ENCODE results near the gene GSTA4. TPM values are rescaled to one million over a fixed set of nuclear protein-coding genes. Genes with fewer than 3 reads are reported as not detected.

GSTA4 gene
- total RNA-seq, 1 experiment from 2014 or later = 30.8 TPM

- H3K4me1 ChIP-seq (ENCODE audit: insufficient read depth, low read length, poor library complexity, severe bottlenecking) = peaks cover 14% of the 10 kb centered on the region
- H3K4me3 ChIP-seq (ENCODE audit: low read depth, low read length, poor library complexity, severe bottlenecking) = no peak overlapping the region
- no TSS peak for BruUV-seq (replicated peaks)
- TF ChIP-seq EZH2 (IDR thresholded peaks at IDR 0.05; ENCODE audit: borderline replicate concordance, low read depth, low read length, poor library complexity, severe bottlenecking) (no peak), CTCF (conservative IDR thresholded peaks at IDR 0.05; ENCODE audit: low read depth, low read length) (no peak)
- CTCF ChIA-PET = no interaction called here
- POLR2A ChIA-PET (ENCODE audit: low non-redundant PET) = no interaction called here
- no peaks in the 10 kb centered on the region for H3K9me3 ChIP-seq (ENCODE audit: low read depth, low read length, poor library complexity, severe bottlenecking)
- DNase-seq (ENCODE audit: low spot score) = no peak
- no peaks in the 10 kb centered on the region for H3K27me3 ChIP-seq (replicated peaks; ENCODE audit: insufficient read depth, low read depth, low read length, poor library complexity)
- intact Hi-C loops (cut with micrococcal nuclease; ENCODE audit: unreplicated experiment) = no loop called here
- H3K36me3 ChIP-seq (ENCODE audit: insufficient read depth, low read length, poor library complexity, severe bottlenecking) = no peaks in the 10 kb centered on the region
- no peak overlapping the region for H3K27ac ChIP-seq (ENCODE audit: low read depth, low read length, poor library complexity, severe bottlenecking)
Measured at GRCh38 chr6:53038596-53038995, 43.5 kb upstream of the GSTA4 start.

- Histone ChIP-seq H3K27me3 (replicated peaks; ENCODE audit: insufficient read depth, low read depth, low read length, poor library complexity) (no peaks in the 10 kb centered on the region), H3K9me3 (ENCODE audit: low read depth, low read length, poor library complexity, severe bottlenecking) (no peaks in the 10 kb centered on the region), H3K36me3 (ENCODE audit: insufficient read depth, low read length, poor library complexity, severe bottlenecking) (no peaks in the 10 kb centered on the region), H3K4me1 (ENCODE audit: insufficient read depth, low read length, poor library complexity, severe bottlenecking) (peaks cover 9% of the 10 kb centered on the region), H3K27ac (ENCODE audit: low read depth, low read length, poor library complexity, severe bottlenecking) (no peak overlapping the region), H3K4me3 (ENCODE audit: low read depth, low read length, poor library complexity, severe bottlenecking) (no peak overlapping the region)
- intact Hi-C loops (cut with micrococcal nuclease; ENCODE audit: unreplicated experiment) = no loop called here
- POLR2A ChIA-PET (ENCODE audit: low non-redundant PET) = no interaction called here
- TF ChIP-seq EZH2 (IDR thresholded peaks at IDR 0.05; ENCODE audit: borderline replicate concordance, low read depth, low read length, poor library complexity, severe bottlenecking) = no peak
- TF ChIP-seq CTCF (conservative IDR thresholded peaks at IDR 0.05; ENCODE audit: low read depth, low read length) = no peak
- BruUV-seq (replicated peaks) = no TSS peak
- no peak for DNase-seq (ENCODE audit: low spot score)
- CTCF ChIA-PET = no interaction called here
Measured at GRCh38 chr6:53038141-53038540, 43.1 kb upstream of the GSTA4 start.

- TF ChIP-seq CTCF (conservative IDR thresholded peaks at IDR 0.05; ENCODE audit: low read depth, low read length) = no peak
- TF ChIP-seq EZH2 (IDR thresholded peaks at IDR 0.05; ENCODE audit: borderline replicate concordance, low read depth, low read length, poor library complexity, severe bottlenecking) = no peak
- H3K4me3 ChIP-seq (ENCODE audit: low read depth, low read length, poor library complexity, severe bottlenecking) = no peak overlapping the region
- ChIA-PET POLR2A (ENCODE audit: low non-redundant PET) (no interaction called here), CTCF (no interaction called here)
- H3K9me3 ChIP-seq (ENCODE audit: low read depth, low read length, poor library complexity, severe bottlenecking) = no peaks in the 10 kb centered on the region
- no peaks in the 10 kb centered on the region for H3K27me3 ChIP-seq (replicated peaks; ENCODE audit: insufficient read depth, low read depth, low read length, poor library complexity)
- no peak overlapping the region for H3K27ac ChIP-seq (ENCODE audit: low read depth, low read length, poor library complexity, severe bottlenecking)
- intact Hi-C loops (cut with micrococcal nuclease; ENCODE audit: unreplicated experiment) = no loop called here
- H3K36me3 ChIP-seq (ENCODE audit: insufficient read depth, low read length, poor library complexity, severe bottlenecking) = peaks cover 7% of the 10 kb centered on the region
- DNase-seq (ENCODE audit: low spot score) = no peak
- no peaks in the 10 kb centered on the region for H3K4me1 ChIP-seq (ENCODE audit: insufficient read depth, low read length, poor library complexity, severe bottlenecking)
- no TSS peak for BruUV-seq (replicated peaks)
Measured at GRCh38 chr6:53035549-53036213, 40.6 kb upstream of the GSTA4 start.
